SK-N-SH (cell line): ENCODE data around the gene HPX. TPM values are rescaled to one million over a fixed set of nuclear protein-coding genes. Genes with fewer than 3 reads are reported as not detected.

Source experiments
- CTCF ChIA-PET: fragments of 300-600, 350-600 bp; formaldehyde crosslinking; extraction: SDS; loops from one replicate; lab custom pipeline; 2021; lab: Yijun Ruan, JAX
- POLR2A ChIA-PET: fragments of 350-600 bp; sonication (Branson Sonifier 250); formaldehyde crosslinking; extraction: SDS; loops from one replicate; lab custom pipeline; 2020; ENCODE audit warnings: antibody characterized with exemption, inconsistent platforms; lab: Yijun Ruan, JAX
- DNase-seq: peaks from one replicate; pipeline ENCODE4 v3.0.0; 2012
- H2AFZ ChIP-seq: fragments of 200-600 bp; sonication (generic); 2 replicates; pipeline ENCODE4 v1.8.1; 2016; ENCODE audit warnings: antibody characterized with exemption, mild to moderate bottlenecking, low read depth
- H3F3A ChIP-seq: fragments of 200-600 bp; sonication (generic); replicated peaks from 2 replicates; pipeline ENCODE3; 2016; ENCODE audit warnings: antibody characterized with exemption, mild to moderate bottlenecking; ENCODE audit not compliant: insufficient read depth
- H3K27ac ChIP-seq, 2 experiments: fragments of 200-500 bp in 1 of 2; fragments of 200-600 bp in 1 of 2; sonication (Bioruptor generic) in 1 of 2; sonication (generic), shearing (Covaris generic) in 1 of 2; 2 replicates each; pipeline versions ENCODE4 v1.5.1 to v1.6.1; 2014 to 2016; ENCODE audit warnings: low read depth in 2 of 2, inconsistent platforms in 1 of 2, low read length in 1 of 2, mild to moderate bottlenecking in 1 of 2, mixed read lengths in 1 of 2
- H3K27me3 ChIP-seq: fragments of 200-600 bp; sonication (generic), shearing (Covaris generic); 2 replicates; pipeline ENCODE4 v1.6.1; 2016; ENCODE audit warnings: mixed run types; ENCODE audit not compliant: insufficient read depth
- H3K36me3 ChIP-seq, 2 experiments: fragments of 200-500 bp in 1 of 2; fragments of 200-600 bp in 1 of 2; sonication (Bioruptor generic) in 1 of 2; sonication (generic) in 1 of 2; replicated peaks in 1 of 2; 2 replicates each; pipeline versions ENCODE3 to v1.5.1; 2014 to 2016; ENCODE audit warnings: low read length in 1 of 2, mild to moderate bottlenecking in 1 of 2; ENCODE audit not compliant: insufficient read depth in 2 of 2, control insufficient read depth in 1 of 2
- H3K4me1 ChIP-seq, 2 experiments: fragments of 200-500 bp in 1 of 2; fragments of 200-600 bp in 1 of 2; sonication (Bioruptor generic) in 1 of 2; sonication (generic), shearing (Covaris generic) in 1 of 2; 2 replicates each; pipeline versions ENCODE4 v1.5.1 to v1.6.1; 2014 to 2016; ENCODE audit warnings: low read depth in 1 of 2, low read length in 1 of 2, mixed run types in 1 of 2; ENCODE audit not compliant: insufficient read depth in 2 of 2, control insufficient read depth in 1 of 2
- H3K4me2 ChIP-seq: fragments of 200-600 bp; sonication (generic), shearing (Covaris generic); 2 replicates; pipeline ENCODE4 v1.6.1; 2017; ENCODE audit warnings: mixed run types
- H3K4me3 ChIP-seq, 2 experiments: fragments of 200-500 bp in 1 of 2; fragments of 200-600 bp in 1 of 2; sonication (Bioruptor generic) in 1 of 2; sonication (generic), shearing (Covaris generic) in 1 of 2; 2 replicates each; pipeline versions ENCODE4 v1.5.1 to v1.8.1; 2014 to 2016; ENCODE audit warnings: low read depth in 2 of 2, inconsistent platforms in 1 of 2, low read length in 1 of 2, mild to moderate bottlenecking in 1 of 2, mixed read lengths in 1 of 2, moderate library complexity in 1 of 2
- H3K79me2 ChIP-seq: fragments of 200-600 bp; sonication (generic); 2 replicates; pipeline ENCODE4 v1.8.1; 2017; ENCODE audit warnings: mild to moderate bottlenecking; ENCODE audit not compliant: insufficient read depth
- H3K9ac ChIP-seq: fragments of 200-600 bp; sonication (generic); 2 replicates; pipeline ENCODE4 v1.6.1; 2017; ENCODE audit warnings: mixed run types
- H3K9me2 ChIP-seq: fragments of 200-600 bp; sonication (generic); 2 replicates; pipeline ENCODE4 v1.6.1; 2017; ENCODE audit warnings: mixed run types
- H3K9me3 ChIP-seq: fragments of 200-600 bp; sonication (generic); 2 replicates; pipeline ENCODE4 v1.6.1; 2017; ENCODE audit warnings: mixed run types, mild to moderate bottlenecking, moderate library complexity
- H4K20me1 ChIP-seq: fragments of 200-600 bp; sonication (generic); 2 replicates; pipeline ENCODE4 v1.6.1; 2017; ENCODE audit warnings: mild to moderate bottlenecking, mixed run types; ENCODE audit not compliant: insufficient read depth
- CHD2 ChIP-seq: fragments of 150-350 bp; IDR thresholded peaks from 2 replicates; pipeline ENCODE4 v1.6.1; 2018; ENCODE audit warnings: low read length; ENCODE audit not compliant: partially characterized antibody
- CTCF ChIP-seq: fragments of 200-600 bp; sonication (generic); IDR thresholded peaks from 2 replicates; pipeline ENCODE4 v1.6.1; 2017; ENCODE audit warnings: antibody characterized with exemption, mild to moderate bottlenecking, moderate library complexity
- ELF1 ChIP-seq: IDR thresholded peaks from 2 replicates; pipeline ENCODE4 v1.4.0; 2012
- GATA2 ChIP-seq: sonication (generic); formaldehyde crosslinking; IDR thresholded peaks from 2 replicates; pipeline ENCODE4 v1.5.0; 2020; ENCODE audit warnings: mild to moderate bottlenecking, missing genetic modification reagents
- IRF3 ChIP-seq: fragments of 150-350 bp; IDR thresholded peaks from 2 replicates; pipeline ENCODE4 v1.6.1; 2016; ENCODE audit warnings: mild to moderate bottlenecking, low read depth, low read length
- JUND ChIP-seq: IDR thresholded peaks from 2 replicates; pipeline ENCODE4 v1.4.0; 2012
- MAX ChIP-seq: IDR thresholded peaks from 2 replicates; pipeline ENCODE4 v1.4.0; 2012; ENCODE audit warnings: low read depth
- MEF2A ChIP-seq: IDR thresholded peaks from 2 replicates; pipeline ENCODE4 v1.4.0; 2012; ENCODE audit warnings: low read depth, borderline replicate concordance
- POLR2AphosphoS5 ChIP-seq: IDR thresholded peaks from 2 replicates; pipeline ENCODE4 v1.6.1; 2012; ENCODE audit warnings: low read depth, low read length
- RCOR1 ChIP-seq: fragments of 150-350 bp; IDR thresholded peaks from 2 replicates; pipeline ENCODE4 v1.6.1; 2017; ENCODE audit warnings: antibody characterized with exemption, low read length
- SIN3A ChIP-seq: IDR thresholded peaks from 2 replicates; pipeline ENCODE4 v1.6.1; 2012; ENCODE audit warnings: low read depth, mild to moderate bottlenecking, low read length, moderate library complexity, borderline replicate concordance
- TCF12 ChIP-seq: IDR thresholded peaks from 2 replicates; pipeline ENCODE4 v1.4.0; 2012
- TEAD4 ChIP-seq: IDR thresholded peaks from 2 replicates; pipeline ENCODE4 v1.4.0; 2012; ENCODE audit warnings: mild to moderate bottlenecking, borderline replicate concordance; ENCODE audit not compliant: insufficient read depth
- USF1 ChIP-seq: IDR thresholded peaks from 2 replicates; pipeline ENCODE4 v1.4.0; 2012; ENCODE audit warnings: low read depth, borderline replicate concordance
- YY1 ChIP-seq: IDR thresholded peaks from 2 replicates; pipeline ENCODE4 v1.4.0; 2012; ENCODE audit warnings: low read depth, mild to moderate bottlenecking
- ZBTB33 ChIP-seq: IDR thresholded peaks from 2 replicates; pipeline ENCODE4 v1.4.0; 2012; ENCODE audit warnings: low read depth, borderline replicate concordance
- WGBS: methylation state at CpG from one replicate; pipeline ENCODE4 v1.1.6; 2017; ENCODE audit warnings: low lambda C conversion rate; 5-methylcytosine and 5-hydroxymethylcytosine counted together
- polyA plus RNA-seq, 3 experiments: library from polyadenylated mRNA; depleted of rRNA; stranded (reverse); fragments of >200 nt; gene quantifications; 2 replicates each; pipeline ENCODE4 v1.2.3, GENCODE V29; 2012

HPX gene
- polyA plus RNA-seq, 1 of the 3 experiments (the other 2 are of a cell fraction), result 1.8 TPM

GRCh38 chr11:6388748-6389147, 52.0 kb downstream of the HPX start (continued):
- TF ChIP-seq GATA2 (no peak), ZBTB33 (no peak), ELF1 (no peak), JUND (no peak), IRF3 (no peak)

GRCh38 chr11:6387811-6388599, 52.8 kb downstream of the HPX start:
- Histone ChIP-seq H3K9me2 (no peaks in the 10 kb centered on the region), H2AFZ (no peak overlapping the region; the same call in 1 of the 2 replicates), H4K20me1 (no peaks in the 10 kb centered on the region), H3K9me3 (no peaks in the 10 kb centered on the region), H3K79me2 (0 out of 2 replicates have a peak, but pooled peaks cover 9% of the 10 kb centered on the region), H3K36me3 (peaks cover 0 to 2% of the 10 kb centered on the region in 2 experiments), H3K27me3 (no peaks in the 10 kb centered on the region), H3K4me2 (no peak overlapping the region), H3K4me3 (no peak overlapping the region)
- POLR2A ChIA-PET, result no interaction called here
- 70% methylated on average over 12 of the region's 12 CpGs for WGBS
- TF ChIP-seq POLR2AphosphoS5 (no peak), TEAD4 (no peak), USF1 (no peak), MEF2A (no peak), YY1 (no peak), CTCF (no peak), SIN3A (no peak), CHD2 (no peak), TCF12 (no peak), RCOR1 (no peak), MAX (no peak)
- TF ChIP-seq, all 33 proteins: peak for 0
- H3K4me1 ChIP-seq, result peaks cover 3 to 14% of the 10 kb centered on the region in 2 experiments; a peak in 2 of 4 replicates
- H3F3A ChIP-seq, result peaks cover 4% of the 10 kb centered on the region
- H3K9ac ChIP-seq, result no peak overlapping the region
- no peak for DNase-seq
- no peak overlapping the region for H3K27ac ChIP-seq
- CTCF ChIA-PET, result interaction anchor here (0.8 to 2.7 kb wide), 10 partner anchors 9 to 137 kb away, joined by 3 to 25 read pairs (median 4); no protein-coding TSS in a partner anchor
